Loucy (cell line): ENCODE data around the gene ZNF609.

ENCODE experiments used
- H2AFZ ChIP-seq: fragments of 200-600 bp; sonication (generic); 2 replicates; pipeline ENCODE4 v1.6.0; 2016; ENCODE audit warnings: antibody characterized with exemption, mild to moderate bottlenecking, low read length, moderate library complexity
- H3F3A ChIP-seq: fragments of 200-600 bp; 2 replicates; pipeline ENCODE4 v1.6.0; 2016; ENCODE audit warnings: antibody characterized with exemption, low read depth, mild to moderate bottlenecking
- H3K27me3 ChIP-seq: fragments of 200-600 bp; sonication (generic); 2 replicates; pipeline ENCODE4 v1.6.1; 2014; ENCODE audit warnings: low read length, mild to moderate bottlenecking; ENCODE audit not compliant: insufficient read depth, poor library complexity, severe bottlenecking
- H3K36me3 ChIP-seq: fragments of 200-600 bp; sonication (generic); 2 replicates; pipeline ENCODE4 v1.6.1; 2016; ENCODE audit warnings: low read length; ENCODE audit not compliant: insufficient read depth
- H3K4me1 ChIP-seq: fragments of 200-600 bp; sonication (generic); 2 replicates; pipeline ENCODE4 v1.5.1; 2014; ENCODE audit warnings: low read length, mild to moderate bottlenecking; ENCODE audit not compliant: insufficient read depth, poor library complexity, severe bottlenecking
- H3K4me2 ChIP-seq: fragments of 200-600 bp; sonication (generic); 2 replicates; pipeline ENCODE4 v1.6.0; 2014; ENCODE audit warnings: antibody characterized with exemption, low read length, low read depth, mild to moderate bottlenecking; ENCODE audit not compliant: poor library complexity, severe bottlenecking
- H3K4me3 ChIP-seq: fragments of 200-600 bp; sonication (generic); 2 replicates; pipeline ENCODE4 v1.5.1; 2014; ENCODE audit warnings: low read length, mild to moderate bottlenecking, mixed read lengths; ENCODE audit not compliant: poor library complexity, severe bottlenecking
- H3K79me2 ChIP-seq: fragments of 200-600 bp; sonication (generic); 2 replicates; pipeline ENCODE4 v1.6.1; 2014; ENCODE audit warnings: low read length; ENCODE audit not compliant: insufficient read depth
- H3K9ac ChIP-seq: fragments of 200-600 bp; sonication (generic); 2 replicates; pipeline ENCODE4 v1.6.0; 2014; ENCODE audit warnings: mild to moderate bottlenecking, low read depth, low read length, moderate library complexity; ENCODE audit not compliant: poor library complexity, severe bottlenecking
- H3K9me2 ChIP-seq: fragments of 200-600 bp; sonication (generic); replicated peaks from 2 replicates; pipeline ENCODE4 v1.6.1; 2016; ENCODE audit warnings: low read depth, low read length, mixed read lengths
- H3K9me3 ChIP-seq: fragments of 200-600 bp; sonication (generic); 2 replicates; pipeline ENCODE4 v1.6.1; 2014; ENCODE audit warnings: mild to moderate bottlenecking, antibody characterized with exemption, low read length, low read depth; ENCODE audit not compliant: insufficient read depth
- H4K20me1 ChIP-seq: fragments of 200-600 bp; sonication (generic); 2 replicates; pipeline ENCODE4 v1.6.0; 2014; ENCODE audit warnings: antibody characterized with exemption, low read length, mild to moderate bottlenecking; ENCODE audit not compliant: insufficient read depth, poor library complexity, severe bottlenecking
- CTCF ChIP-seq: fragments of 200-600 bp; sonication (generic); conservative IDR thresholded peaks from 2 replicates; pipeline ENCODE4 v1.5.1; 2014; ENCODE audit warnings: mild to moderate bottlenecking, antibody characterized with exemption, low read length
- EZH2phosphoT487 ChIP-seq: fragments of 200-600 bp; IDR thresholded peaks from 2 replicates; pipeline ENCODE4 v1.6.1; 2018; ENCODE audit warnings: antibody characterized with exemption, mild to moderate bottlenecking, moderate library complexity, borderline replicate concordance

The ZNF609 gene

GRCh38 chr15:64717735-64718495, 257.5 kb downstream of the ZNF609 start:
- Histone ChIP-seq H3K4me3 (no peak overlapping the region), H3K79me2 (no peaks in the 10 kb centered on the region), H3K4me1 (no peaks in the 10 kb centered on the region), H3K36me3 (no peaks in the 10 kb centered on the region), H3K9ac (no peak overlapping the region), H4K20me1 (no peaks in the 10 kb centered on the region), H3K27me3 (no peaks in the 10 kb centered on the region), H3K4me2 (no peak overlapping the region), H2AFZ (no peak overlapping the region), H3K9me2 (no peaks in the 10 kb centered on the region), H3F3A (no peaks in the 10 kb centered on the region), H3K9me3 (no peaks in the 10 kb centered on the region)
- TF ChIP-seq CTCF (no peak), EZH2phosphoT487 (no peak)

GRCh38 chr15:64720188-64720587, 259.8 kb downstream of the ZNF609 start:
- H4K20me1 ChIP-seq: no peaks in the 10 kb centered on the region
- no peaks in the 10 kb centered on the region for H3K9me2 ChIP-seq
- no peak overlapping the region for H2AFZ ChIP-seq
- no peak for TF ChIP-seq EZH2phosphoT487
- no peak for TF ChIP-seq CTCF
- H3K36me3 ChIP-seq: no peaks in the 10 kb centered on the region
- H3K4me3 ChIP-seq: no peak overlapping the region
- no peaks in the 10 kb centered on the region for H3K9me3 ChIP-seq
- no peak overlapping the region for H3K9ac ChIP-seq
- no peaks in the 10 kb centered on the region for H3K79me2 ChIP-seq
- no peaks in the 10 kb centered on the region for H3F3A ChIP-seq
- no peaks in the 10 kb centered on the region for H3K4me1 ChIP-seq
- no peak overlapping the region for H3K4me2 ChIP-seq
- no peaks in the 10 kb centered on the region for H3K27me3 ChIP-seq

GRCh38 chr15:64730151-64730550, 269.8 kb downstream of the ZNF609 start:
- no peak for TF ChIP-seq CTCF
- no peak for TF ChIP-seq EZH2phosphoT487
- no peak overlapping the region for H3K4me2 ChIP-seq
- H4K20me1 ChIP-seq: no peaks in the 10 kb centered on the region
- H3K4me1 ChIP-seq: no peaks in the 10 kb centered on the region
- no peaks in the 10 kb centered on the region for H3F3A ChIP-seq
- no peaks in the 10 kb centered on the region for H3K36me3 ChIP-seq
- no peaks in the 10 kb centered on the region for H3K79me2 ChIP-seq
- no peak overlapping the region for H3K4me3 ChIP-seq
- no peaks in the 10 kb centered on the region for H3K9me3 ChIP-seq
- no peak overlapping the region for H3K9ac ChIP-seq
- H3K9me2 ChIP-seq: no peaks in the 10 kb centered on the region
- no peak overlapping the region for H2AFZ ChIP-seq
- H3K27me3 ChIP-seq: no peaks in the 10 kb centered on the region
